Sigmoid colon (tissue), 7 donors: Measurements from ENCODE around the gene IMPA2. TPM values are rescaled to one million over a fixed set of nuclear protein-coding genes. Genes with fewer than 3 reads are reported as not detected.

Experiments
- DNase-seq: peaks from one replicate; pipeline ENCODE4 v3.0.0-alpha.2; 2019
- H3K27ac ChIP-seq, 4 donors: fragments of 200-600 bp; sonication (generic); one replicate each; pipeline ENCODE4 v1.5.1; 2016 to 2019; ENCODE audit warnings: mild to moderate bottlenecking in 1 of 4
- H3K27me3 ChIP-seq, 3 donors: fragments of 200-600 bp; sonication (generic); one replicate each; pipeline ENCODE4 v1.5.1; 2019; ENCODE audit warnings: mild to moderate bottlenecking in 1 of 3
- H3K36me3 ChIP-seq, 4 donors: fragments of 200-600 bp; sonication (generic); one replicate each; pipeline ENCODE4 v1.5.1; 2016 to 2019
- H3K4me1 ChIP-seq, 4 donors: fragments of 200-600 bp; sonication (generic); one replicate each; pipeline ENCODE4 v1.5.1; 2017 to 2019
- H3K4me3 ChIP-seq, 4 donors: fragments of 200-600 bp; sonication (generic); one replicate each; pipeline ENCODE4 v1.5.1; 2017 to 2019; ENCODE audit warnings: mild to moderate bottlenecking in 2 of 4, moderate library complexity in 1 of 4
- H3K9me3 ChIP-seq, 4 donors: fragments of 200-600 bp in 3 of 4; sonication (generic) in 3 of 4; one replicate each; pipeline versions ENCODE4 v1.5.1 to v1.6.1; 2013 to 2019
- EP300 ChIP-seq, 4 donors: sonication (generic); formaldehyde crosslinking; IDR thresholded peaks; one replicate each; pipeline ENCODE4 v1.6.1; 2017; ENCODE audit warnings: antibody characterized with exemption in 4 of 4
- POLR2A ChIP-seq, 2 donors: fragments of 450-650 bp; IDR thresholded peaks; one replicate each; pipeline ENCODE4 v1.6.1; 2016; ENCODE audit warnings: antibody characterized with exemption in 2 of 2, mild to moderate bottlenecking in 2 of 2, moderate library complexity in 2 of 2
- POLR2AphosphoS5 ChIP-seq, 4 donors: sonication (generic); formaldehyde crosslinking; IDR thresholded peaks; one replicate each; pipeline ENCODE4 v1.6.1; 2017; ENCODE audit warnings: antibody characterized with exemption in 4 of 4
- WGBS, 2 donors: extraction: QIAGEN DNeasy Blood & Tissue Kit; methylation state at CpG; one replicate each; pipeline ENCODE4 v1.1.7; 2013; 5-methylcytosine and 5-hydroxymethylcytosine counted together
- intact Hi-C: fragments of 100-400 bp; cut with DNase I; formaldehyde crosslinking; loops from one replicate; pipeline ENCODE4 v1.15.1; 2023
- polyA plus RNA-seq, 3 donors: library from polyadenylated mRNA; stranded (reverse); fragments of 200-250 nt; gene quantifications; one replicate each; pipeline ENCODE4 v1.2.3, GENCODE V29; 2013
- total RNA-seq, 4 donors: library from RNA; depleted of rRNA; stranded (reverse); fragments of >200 nt; gene quantifications; one replicate each; pipeline ENCODE4 v1.1.0, GENCODE V29; 2016
- TF ChIP-seq, protein P1 (sequence below), 4 experiments: fragments of 450-650 bp in 3 of 4; fragments of 200-600 bp in 1 of 4; IDR thresholded peaks; one replicate each; pipeline ENCODE4 v1.5.1; 2016 to 2019; ENCODE audit warnings: antibody characterized with exemption in 4 of 4, mild to moderate bottlenecking in 3 of 4, moderate library complexity in 2 of 4
- donor health status: healthy with polysubstance abuse.
- donor health status: Bipolar disorder and iron deficiency.
- donor health status: healthy.

The IMPA2 gene
- total and polyA plus RNA-seq, 7 donors = 21.3 to 138 (median 66.5) TPM

DNA sequence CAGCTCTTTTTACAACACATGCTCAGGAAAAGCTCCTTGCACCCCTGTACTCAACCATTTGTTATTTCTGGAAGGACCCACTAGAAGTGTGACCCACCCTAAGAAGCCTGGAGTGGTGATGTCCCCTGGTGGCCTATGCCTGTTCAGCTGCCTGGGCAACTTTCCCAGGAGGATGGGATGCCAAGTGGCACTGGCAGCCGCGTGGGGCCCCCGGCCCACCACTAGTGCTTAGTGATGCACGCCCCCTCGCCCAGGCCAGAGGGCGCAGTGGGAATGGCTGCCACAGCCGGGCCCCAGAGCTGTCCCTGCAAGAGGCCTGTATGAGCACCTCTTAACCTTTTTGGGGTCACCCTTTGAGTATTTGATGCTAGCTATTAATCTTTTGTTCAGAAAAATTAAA is 18.1 kb downstream of the IMPA2 start:
- intact Hi-C loops = no loop called here
- peak; percentile 48 for DNase-seq
- H3K4me1 ChIP-seq = peaks cover 0 to 19% (median 12%) of the 10 kb centered on the region in 4 donors
- H3K4me3 ChIP-seq = no peak overlapping the region
- no peaks in the 10 kb centered on the region for H3K9me3 ChIP-seq
- peaks cover 0 to 28% (median 6%) of the 10 kb centered on the region in 4 donors for H3K36me3 ChIP-seq
- no peaks in the 10 kb centered on the region for H3K27me3 ChIP-seq
- 69 to 90% methylated on average over 7 of the region's 7 CpGs for WGBS, 2 donors
- no peak overlapping the region for H3K27ac ChIP-seq
- TF ChIP-seq, protein P1, sequence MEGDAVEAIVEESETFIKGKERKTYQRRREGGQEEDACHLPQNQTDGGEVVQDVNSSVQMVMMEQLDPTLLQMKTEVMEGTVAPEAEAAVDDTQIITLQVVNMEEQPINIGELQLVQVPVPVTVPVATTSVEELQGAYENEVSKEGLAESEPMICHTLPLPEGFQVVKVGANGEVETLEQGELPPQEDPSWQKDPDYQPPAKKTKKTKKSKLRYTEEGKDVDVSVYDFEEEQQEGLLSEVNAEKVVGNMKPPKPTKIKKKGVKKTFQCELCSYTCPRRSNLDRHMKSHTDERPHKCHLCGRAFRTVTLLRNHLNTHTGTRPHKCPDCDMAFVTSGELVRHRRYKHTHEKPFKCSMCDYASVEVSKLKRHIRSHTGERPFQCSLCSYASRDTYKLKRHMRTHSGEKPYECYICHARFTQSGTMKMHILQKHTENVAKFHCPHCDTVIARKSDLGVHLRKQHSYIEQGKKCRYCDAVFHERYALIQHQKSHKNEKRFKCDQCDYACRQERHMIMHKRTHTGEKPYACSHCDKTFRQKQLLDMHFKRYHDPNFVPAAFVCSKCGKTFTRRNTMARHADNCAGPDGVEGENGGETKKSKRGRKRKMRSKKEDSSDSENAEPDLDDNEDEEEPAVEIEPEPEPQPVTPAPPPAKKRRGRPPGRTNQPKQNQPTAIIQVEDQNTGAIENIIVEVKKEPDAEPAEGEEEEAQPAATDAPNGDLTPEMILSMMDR (IDR thresholded peaks at IDR 0.05) = no peak
- no peak for TF ChIP-seq EP300 (IDR thresholded peaks at IDR 0.05)
- no peak for TF ChIP-seq POLR2A (IDR thresholded peaks at IDR 0.05)
- no peak for TF ChIP-seq POLR2AphosphoS5 (IDR thresholded peaks at IDR 0.05)

DNA sequence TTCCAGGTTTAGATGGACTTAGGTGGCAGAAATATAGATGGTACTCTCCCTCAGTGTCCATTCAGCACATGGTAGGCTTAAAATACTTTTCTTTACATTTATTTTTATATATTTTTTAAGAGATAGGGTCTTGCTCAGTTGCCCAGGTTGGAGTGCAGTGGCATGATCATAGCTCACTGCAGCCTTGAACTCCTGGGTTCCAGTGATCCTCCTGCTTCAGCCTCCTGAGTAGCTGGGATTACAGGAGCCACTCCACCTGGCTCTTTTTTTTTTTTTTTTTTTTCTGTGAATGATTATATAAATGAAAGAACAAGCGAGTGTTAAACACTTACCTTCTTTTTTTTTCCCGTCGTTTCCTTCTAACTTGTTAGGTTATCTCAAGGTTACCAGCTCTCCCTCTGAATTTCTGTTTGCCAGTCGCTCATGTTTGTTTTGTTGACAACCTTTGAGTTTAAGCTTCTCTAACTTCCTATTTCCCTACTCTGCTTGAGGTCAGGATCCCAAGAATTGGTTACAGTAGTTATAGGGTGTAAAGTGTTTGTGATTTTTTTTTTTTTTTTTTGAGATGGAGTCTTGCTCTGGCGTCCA is 18.9 kb downstream of the IMPA2 start:
- no peaks in the 10 kb centered on the region for H3K27me3 ChIP-seq
- intact Hi-C loops = no loop called here
- H3K4me1 ChIP-seq = peaks cover 0 to 12% (median 10%) of the 10 kb centered on the region in 4 donors
- H3K4me3 ChIP-seq = no peak overlapping the region
- no peaks in the 10 kb centered on the region for H3K9me3 ChIP-seq
- WGBS, 2 donors = 23 to 76% methylated on average over 5 of the region's 5 CpGs
- peaks cover 0 to 28% (median 6%) of the 10 kb centered on the region in 4 donors for H3K36me3 ChIP-seq
- no peak overlapping the region for H3K27ac ChIP-seq
- no peak for TF ChIP-seq POLR2A (IDR thresholded peaks at IDR 0.05)
- no peak for TF ChIP-seq EP300 (IDR thresholded peaks at IDR 0.05)
- no peak for DNase-seq

DNA sequence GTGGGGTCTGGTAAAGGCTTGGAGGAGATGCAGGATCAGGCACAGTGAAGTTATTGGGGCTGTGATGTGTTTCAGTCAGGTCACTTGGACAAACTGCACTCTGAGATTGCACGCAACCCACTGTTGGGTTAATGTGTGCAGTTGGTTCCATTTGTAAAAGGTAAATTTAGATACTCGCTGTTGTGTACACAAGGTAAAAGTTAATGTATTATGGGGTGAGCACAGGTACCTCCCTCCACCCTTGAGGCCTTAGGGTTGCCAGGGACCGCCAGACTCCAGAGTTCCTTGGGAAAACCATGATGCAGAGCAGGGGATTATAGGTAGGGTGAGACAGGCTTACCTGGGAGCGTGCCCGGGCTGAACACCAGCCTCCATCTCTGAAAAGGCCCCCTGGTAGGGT is 20.1 kb downstream of the IMPA2 start:
- TF ChIP-seq POLR2AphosphoS5 (IDR thresholded peaks at IDR 0.05) (no peak), EP300 (IDR thresholded peaks at IDR 0.05) (no peak), POLR2A (IDR thresholded peaks at IDR 0.05) (no peak)
- TF ChIP-seq, protein P1 (IDR thresholded peaks at IDR 0.05) = no peak
- Histone ChIP-seq H3K4me1 (no peaks in the 10 kb centered on the region), H3K27ac (no peak overlapping the region), H3K4me3 (no peak overlapping the region), H3K9me3 (no peaks in the 10 kb centered on the region), H3K27me3 (no peaks in the 10 kb centered on the region), H3K36me3 (peaks cover 0 to 28% (median 6%) of the 10 kb centered on the region in 4 donors)
- intact Hi-C loops = no loop called here
- 27 to 78% methylated on average over 5 of the region's 5 CpGs for WGBS, 2 donors
- no peak for DNase-seq

DNA sequence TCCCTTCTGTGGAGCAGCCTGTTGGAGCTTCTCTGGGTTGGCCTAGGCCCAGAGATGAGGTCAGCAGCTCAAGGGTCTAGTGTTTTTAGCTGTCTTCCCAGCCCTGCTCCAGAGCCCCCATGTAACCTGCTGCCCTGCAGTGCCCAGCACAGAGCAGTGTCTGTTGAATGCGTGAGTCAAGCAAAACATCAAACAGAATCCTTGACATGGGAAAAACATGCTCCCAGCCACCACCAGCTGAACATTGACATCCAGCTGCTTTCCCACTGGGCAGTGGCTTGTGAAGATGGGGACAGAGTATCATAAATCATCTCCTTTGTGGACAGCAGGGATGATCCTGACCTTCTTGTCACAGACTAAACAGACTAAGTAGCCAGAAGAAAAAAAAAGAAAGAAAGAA is 22.6 kb downstream of the IMPA2 start:
- intact Hi-C loops = no loop called here
- peak; percentile 50 for DNase-seq

More for the DNA sequence above, 22.6 kb downstream of the IMPA2 start:
- no peak for TF ChIP-seq POLR2AphosphoS5 (IDR thresholded peaks at IDR 0.05)
- TF ChIP-seq EP300 (IDR thresholded peaks at IDR 0.05) = no peak
- no peak for TF ChIP-seq POLR2A (IDR thresholded peaks at IDR 0.05)
- TF ChIP-seq, protein P1 (IDR thresholded peaks at IDR 0.05) = no peak
- H3K9me3 ChIP-seq = no peaks in the 10 kb centered on the region
- no peaks in the 10 kb centered on the region for H3K27me3 ChIP-seq
- H3K27ac ChIP-seq = no peak overlapping the region
- WGBS, 2 donors = 86 to 89% methylated on average over 1 of the region's 1 CpG
- H3K4me3 ChIP-seq = no peak overlapping the region
- H3K36me3 ChIP-seq = peaks cover 0 to 35% (median 8%) of the 10 kb centered on the region in 4 donors
- no peaks in the 10 kb centered on the region for H3K4me1 ChIP-seq
